Prostate gland (tissue), 2 donors: ENCODE measurements around the gene FGF1. TPM values are rescaled to one million over a fixed set of nuclear protein-coding genes. Genes with fewer than 3 reads are reported as not detected.

ENCODE experiments used
- DNase-seq: peaks from one replicate; pipeline ENCODE4 v3.0.0-alpha.2; 2019; ENCODE audit warnings: low spot score
- H3K27ac ChIP-seq, 2 donors: fragments of 200-600 bp; sonication (generic); 2 replicates each; pipeline ENCODE4 v1.5.1; 2017 to 2019
- H3K27me3 ChIP-seq: fragments of 200-600 bp; sonication (generic); replicated peaks from 2 replicates; pipeline ENCODE4 v1.5.1; 2019; ENCODE audit not compliant: insufficient read depth
- H3K36me3 ChIP-seq, 2 donors: fragments of 200-600 bp; sonication (generic); 1 replicate in 1 of 2; 2 replicates in 1 of 2; pipeline versions ENCODE4 v1.5.1 to v1.8.1; 2017 to 2019
- H3K4me1 ChIP-seq: fragments of 200-600 bp; sonication (generic); replicated peaks from 2 replicates; pipeline ENCODE4 v1.5.1; 2019
- H3K4me3 ChIP-seq, 2 donors: fragments of 200-600 bp; sonication (generic); 2 replicates each; pipeline ENCODE4 v1.5.1; 2017 to 2019
- H3K9me3 ChIP-seq: fragments of 200-600 bp; sonication (generic); 2 replicates; pipeline ENCODE4 v1.5.1; 2017
- CTCF ChIP-seq, 4 experiments: fragments of 200-600 bp in 2 of 4; fragments of 450-650 bp in 2 of 4; sonication (generic) in 2 of 4; IDR thresholded peaks; 1 replicate in 3 of 4; 2 replicates in 1 of 4; pipeline ENCODE4 v1.5.1; 2016 to 2019; ENCODE audit warnings: antibody characterized with exemption in 4 of 4, mild to moderate bottlenecking in 2 of 4, moderate library complexity in 2 of 4
- POLR2A ChIP-seq: fragments of 450-650 bp; IDR thresholded peaks from one replicate; pipeline ENCODE4 v1.6.1; 2016; ENCODE audit warnings: antibody characterized with exemption, mild to moderate bottlenecking
- POLR2AphosphoS5 ChIP-seq: sonication (generic); formaldehyde crosslinking; IDR thresholded peaks from one replicate; pipeline ENCODE4 v1.6.1; 2017; ENCODE audit warnings: antibody characterized with exemption
- WGBS: methylation state at CpG from one replicate; pipeline ENCODE4 v1.1.5; 2018; 5-methylcytosine and 5-hydroxymethylcytosine counted together
- intact Hi-C: fragments of 100-400 bp; cut with DNase I; formaldehyde crosslinking; loops from one replicate; pipeline ENCODE4 v1.14.2; 2022
- total RNA-seq, 2 donors: library from RNA; depleted of rRNA; stranded (reverse); fragments of >200 nt; gene quantifications; one replicate each; pipeline ENCODE4 v1.1.0, GENCODE V29; 2016

FGF1 gene
- total RNA-seq, 2 donors from 2014 or later: 2.0 to 9.4 TPM

- Histone ChIP-seq H3K27ac (peak overlapping the region; percentile 41 to 54), H3K4me1 (no peaks in the 10 kb centered on the region), H3K27me3 (no peaks in the 10 kb centered on the region), H3K9me3 (no peaks in the 10 kb centered on the region), H3K4me3 (no peak overlapping the region), H3K36me3 (no peaks in the 10 kb centered on the region)
- DNase-seq: no peak
- no peak for TF ChIP-seq CTCF (IDR thresholded peaks at IDR 0.05)
- TF ChIP-seq POLR2AphosphoS5: no peak
- 37% methylated on average over 11 of the region's 11 CpGs for WGBS
- intact Hi-C loops: no loop called here
Observed at GRCh38 chr5:142686210-142686734, 382 bp upstream of the FGF1 start.

- H3K27ac ChIP-seq: no peak overlapping the region
- H3K4me1 ChIP-seq: no peaks in the 10 kb centered on the region
- H3K9me3 ChIP-seq: no peaks in the 10 kb centered on the region
- no peaks in the 10 kb centered on the region for H3K36me3 ChIP-seq
- DNase-seq: no peak
- TF ChIP-seq POLR2AphosphoS5 (no peak), POLR2A (no peak), CTCF (IDR thresholded peaks at IDR 0.05) (no peak)
- H3K27me3 ChIP-seq: no peaks in the 10 kb centered on the region
- 19% methylated on average over 9 of the region's 9 CpGs for WGBS
- intact Hi-C loops: no loop called here
- H3K4me3 ChIP-seq: no peak overlapping the region
Observed at GRCh38 chr5:142684508-142685041, 1.3 kb downstream of the FGF1 start.

- TF ChIP-seq POLR2AphosphoS5: no peak
- intact Hi-C loops: no loop called here
- Histone ChIP-seq H3K4me3 (no peak overlapping the region), H3K36me3 (no peaks in the 10 kb centered on the region), H3K27me3 (no peaks in the 10 kb centered on the region), H3K4me1 (no peaks in the 10 kb centered on the region), H3K27ac (no peak overlapping the region), H3K9me3 (no peaks in the 10 kb centered on the region)
- DNase-seq: no peak
- 83% methylated on average over 5 of the region's 5 CpGs for whole genome bisulfite sequencing
Observed at GRCh38 chr5:142683881-142684505, 1.9 kb downstream of the FGF1 start.

GRCh38 chr5:142683116-142683515 lies 2.8 kb downstream of the FGF1 start:
- Histone ChIP-seq H3K36me3 (no peaks in the 10 kb centered on the region), H3K4me1 (no peaks in the 10 kb centered on the region), H3K9me3 (no peaks in the 10 kb centered on the region), H3K4me3 (no peak overlapping the region), H3K27me3 (no peaks in the 10 kb centered on the region), H3K27ac (no peak overlapping the region)
- WGBS: 96% methylated on average over 3 of the region's 3 CpGs
- intact Hi-C loops: no loop called here
- TF ChIP-seq POLR2AphosphoS5: no peak
- no peak for TF ChIP-seq CTCF (IDR thresholded peaks at IDR 0.05)
- no peak for TF ChIP-seq POLR2A
- DNase-seq: no peak

- Histone ChIP-seq H3K27me3 (no peaks in the 10 kb centered on the region), H3K36me3 (no peaks in the 10 kb centered on the region), H3K27ac (no peak overlapping the region), H3K9me3 (no peaks in the 10 kb centered on the region), H3K4me1 (no peaks in the 10 kb centered on the region), H3K4me3 (no peak overlapping the region)
- DNase-seq: peak; percentile 70
- TF ChIP-seq POLR2A: no peak
- TF ChIP-seq POLR2AphosphoS5: peak; percentile 82
- 61% methylated on average over 5 of the region's 5 CpGs for WGBS
- intact Hi-C loops: no loop called here
Observed at GRCh38 chr5:142680605-142681259, 5.2 kb downstream of the FGF1 start.
